ENCODE measurements around the gene SPEF2. TPM values are rescaled to one million over a fixed set of nuclear protein-coding genes. Genes with fewer than 3 reads are reported as not detected.

The SPEF2 gene
- total and polyA plus RNA-seq, 2 donors: 5.5 to 8.6 TPM

- no peaks in the 10 kb centered on the region for H3K9me3 ChIP-seq (ENCODE audit: control insufficient read depth in 2 of 2, insufficient read depth in 1 of 2, low read length in 1 of 2)
- H3K36me3 ChIP-seq (ENCODE audit: control insufficient read depth in 2 of 2, insufficient read depth in 2 of 2, low read length in 1 of 2): no peaks in the 10 kb centered on the region
- peaks cover 16 to 34% of the 10 kb centered on the region in 2 donors for H3K4me1 ChIP-seq (ENCODE audit: control insufficient read depth in 2 of 2, insufficient read depth in 2 of 2, low read length in 2 of 2)
- DNase-seq (ENCODE audit: low read depth in 6 of 9, low spot score in 9 of 9): peak in 7 of 9 donors; percentile 66 to 92 (median 68)
- WGBS: 61% methylated on average over 3 of the region's 3 CpGs
- H3K27ac ChIP-seq (ENCODE audit: low read depth in 1 of 2, low read length in 1 of 2): peak overlapping the region; percentile 75 to 90
- no peaks in the 10 kb centered on the region for H3K27me3 ChIP-seq (ENCODE audit: control insufficient read depth in 2 of 2, insufficient read depth in 1 of 2, low read length in 1 of 2)
- no peak overlapping the region for H3K4me3 ChIP-seq (ENCODE audit: low read length in 2 of 2)
Observed at GRCh38 chr5:35811108-35811741, 193.6 kb downstream of the SPEF2 start.

- Histone ChIP-seq H3K4me3 (ENCODE audit: low read length in 2 of 2) (no peak overlapping the region), H3K36me3 (ENCODE audit: control insufficient read depth in 2 of 2, insufficient read depth in 2 of 2, low read length in 1 of 2) (no peaks in the 10 kb centered on the region), H3K27ac (ENCODE audit: low read depth in 1 of 2, low read length in 1 of 2) (no peak overlapping the region), H3K4me1 (ENCODE audit: control insufficient read depth in 2 of 2, insufficient read depth in 2 of 2, low read length in 2 of 2) (peaks cover 16 to 37% of the 10 kb centered on the region in 2 donors), H3K9me3 (ENCODE audit: control insufficient read depth in 2 of 2, insufficient read depth in 1 of 2, low read length in 1 of 2) (no peaks in the 10 kb centered on the region), H3K27me3 (ENCODE audit: control insufficient read depth in 2 of 2, insufficient read depth in 1 of 2, low read length in 1 of 2) (no peaks in the 10 kb centered on the region)
- 97% methylated on average over 1 of the region's 1 CpG for WGBS
- DNase-seq (ENCODE audit: low read depth in 6 of 9, low spot score in 9 of 9): no peak
Observed at GRCh38 chr5:35813521-35813920, 195.9 kb downstream of the SPEF2 start.

GRCh38 chr5:35815089-35815936 is 197.7 kb downstream of the SPEF2 start:
- no peak overlapping the region for H3K4me3 ChIP-seq (ENCODE audit: low read length in 2 of 2)
- no peak overlapping the region for H3K27ac ChIP-seq (ENCODE audit: low read depth in 1 of 2, low read length in 1 of 2)
- peaks cover 21 to 37% of the 10 kb centered on the region in 2 donors for H3K4me1 ChIP-seq (ENCODE audit: control insufficient read depth in 2 of 2, insufficient read depth in 2 of 2, low read length in 2 of 2)
- 96% methylated on average over 10 of the region's 10 CpGs for WGBS
- no peaks in the 10 kb centered on the region for H3K9me3 ChIP-seq (ENCODE audit: control insufficient read depth in 2 of 2, insufficient read depth in 1 of 2, low read length in 1 of 2)
- DNase-seq (ENCODE audit: low read depth in 6 of 9, low spot score in 9 of 9): no peak
- no peaks in the 10 kb centered on the region for H3K36me3 ChIP-seq (ENCODE audit: control insufficient read depth in 2 of 2, insufficient read depth in 2 of 2, low read length in 1 of 2)
- no peaks in the 10 kb centered on the region for H3K27me3 ChIP-seq (ENCODE audit: control insufficient read depth in 2 of 2, insufficient read depth in 1 of 2, low read length in 1 of 2)

GRCh38 chr5:35816881-35817521 is 199.3 kb downstream of the SPEF2 start:
- peaks cover 15 to 40% of the 10 kb centered on the region in 2 donors for H3K4me1 ChIP-seq (ENCODE audit: control insufficient read depth in 2 of 2, insufficient read depth in 2 of 2, low read length in 2 of 2)
- H3K27me3 ChIP-seq (ENCODE audit: control insufficient read depth in 2 of 2, insufficient read depth in 1 of 2, low read length in 1 of 2): no peaks in the 10 kb centered on the region
- no peaks in the 10 kb centered on the region for H3K36me3 ChIP-seq (ENCODE audit: control insufficient read depth in 2 of 2, insufficient read depth in 2 of 2, low read length in 1 of 2)
- no peaks in the 10 kb centered on the region for H3K9me3 ChIP-seq (ENCODE audit: control insufficient read depth in 2 of 2, insufficient read depth in 1 of 2, low read length in 1 of 2)
- WGBS: 68% methylated on average over 4 of the region's 4 CpGs
- H3K27ac ChIP-seq (ENCODE audit: low read depth in 1 of 2, low read length in 1 of 2): no peak overlapping the region
- DNase-seq (ENCODE audit: low read depth in 6 of 9, low spot score in 9 of 9): no peak
- H3K4me3 ChIP-seq (ENCODE audit: low read length in 2 of 2): no peak overlapping the region

- Histone ChIP-seq H3K4me1 (ENCODE audit: control insufficient read depth in 2 of 2, insufficient read depth in 2 of 2, low read length in 2 of 2) (peaks cover 33 to 59% of the 10 kb centered on the region in 2 donors), H3K36me3 (ENCODE audit: control insufficient read depth in 2 of 2, insufficient read depth in 2 of 2, low read length in 1 of 2) (no peaks in the 10 kb centered on the region), H3K27me3 (ENCODE audit: control insufficient read depth in 2 of 2, insufficient read depth in 1 of 2, low read length in 1 of 2) (no peaks in the 10 kb centered on the region), H3K9me3 (ENCODE audit: control insufficient read depth in 2 of 2, insufficient read depth in 1 of 2, low read length in 1 of 2) (no peaks in the 10 kb centered on the region), H3K27ac (ENCODE audit: low read depth in 1 of 2, low read length in 1 of 2) (no peak overlapping the region), H3K4me3 (ENCODE audit: low read length in 2 of 2) (no peak overlapping the region)
- WGBS: 98% methylated on average over 2 of the region's 2 CpGs
- DNase-seq (ENCODE audit: low read depth in 6 of 9, low spot score in 9 of 9): no peak
Observed at GRCh38 chr5:35819026-35819425, 201.4 kb downstream of the SPEF2 start.

- Histone ChIP-seq H3K27me3 (ENCODE audit: control insufficient read depth in 2 of 2, insufficient read depth in 1 of 2, low read length in 1 of 2) (no peaks in the 10 kb centered on the region), H3K36me3 (ENCODE audit: control insufficient read depth in 2 of 2, insufficient read depth in 2 of 2, low read length in 1 of 2) (no peaks in the 10 kb centered on the region), H3K9me3 (ENCODE audit: control insufficient read depth in 2 of 2, insufficient read depth in 1 of 2, low read length in 1 of 2) (no peaks in the 10 kb centered on the region), H3K27ac (ENCODE audit: low read depth in 1 of 2, low read length in 1 of 2) (peak overlapping the region in 1 of 2 donors; percentile 75), H3K4me3 (ENCODE audit: low read length in 2 of 2) (no peak overlapping the region), H3K4me1 (ENCODE audit: control insufficient read depth in 2 of 2, insufficient read depth in 2 of 2, low read length in 2 of 2) (peaks cover 34 to 64% of the 10 kb centered on the region in 2 donors)
- WGBS: 72% methylated on average over 1 of the region's 1 CpG
- DNase-seq (ENCODE audit: low read depth in 6 of 9, low spot score in 9 of 9): peak in 1 of 9 donors; percentile 62
Observed at GRCh38 chr5:35819668-35820067, 202.0 kb downstream of the SPEF2 start.

- peak overlapping the region in 1 of 2 donors; percentile 46 for H3K27ac ChIP-seq (ENCODE audit: low read depth in 1 of 2, low read length in 1 of 2)
- no peaks in the 10 kb centered on the region for H3K36me3 ChIP-seq (ENCODE audit: control insufficient read depth in 2 of 2, insufficient read depth in 2 of 2, low read length in 1 of 2)
- H3K4me1 ChIP-seq (ENCODE audit: control insufficient read depth in 2 of 2, insufficient read depth in 2 of 2, low read length in 2 of 2): peaks cover 34 to 69% of the 10 kb centered on the region in 2 donors
- DNase-seq (ENCODE audit: low read depth in 6 of 9, low spot score in 9 of 9): no peak
- no peaks in the 10 kb centered on the region for H3K9me3 ChIP-seq (ENCODE audit: control insufficient read depth in 2 of 2, insufficient read depth in 1 of 2, low read length in 1 of 2)
- no peaks in the 10 kb centered on the region for H3K27me3 ChIP-seq (ENCODE audit: control insufficient read depth in 2 of 2, insufficient read depth in 1 of 2, low read length in 1 of 2)
- H3K4me3 ChIP-seq (ENCODE audit: low read length in 2 of 2): no peak overlapping the region
- 44% methylated on average over 4 of the region's 4 CpGs for WGBS
Observed at GRCh38 chr5:35820735-35821134, 203.1 kb downstream of the SPEF2 start.

- WGBS: 90% methylated on average over 2 of the region's 2 CpGs
- no peak for DNase-seq (ENCODE audit: low read depth in 6 of 9, low spot score in 9 of 9)
- H3K27ac ChIP-seq (ENCODE audit: low read depth in 1 of 2, low read length in 1 of 2): peak overlapping the region in 1 of 2 donors; percentile 77
Observed at GRCh38 chr5:35821513-35821912, 203.8 kb downstream of the SPEF2 start.

GRCh38 chr5:35822511-35822910 is 204.8 kb downstream of the SPEF2 start:
- Histone ChIP-seq H3K9me3 (ENCODE audit: control insufficient read depth in 2 of 2, insufficient read depth in 1 of 2, low read length in 1 of 2) (no peaks in the 10 kb centered on the region), H3K36me3 (ENCODE audit: control insufficient read depth in 2 of 2, insufficient read depth in 2 of 2, low read length in 1 of 2) (no peaks in the 10 kb centered on the region), H3K27ac (ENCODE audit: low read depth in 1 of 2, low read length in 1 of 2) (peak overlapping the region; percentile 70 to 80), H3K4me3 (ENCODE audit: low read length in 2 of 2) (peak overlapping the region in 1 of 2 donors; percentile 14), H3K4me1 (ENCODE audit: control insufficient read depth in 2 of 2, insufficient read depth in 2 of 2, low read length in 2 of 2) (peaks cover 45 to 74% of the 10 kb centered on the region in 2 donors), H3K27me3 (ENCODE audit: control insufficient read depth in 2 of 2, insufficient read depth in 1 of 2, low read length in 1 of 2) (no peaks in the 10 kb centered on the region)
- WGBS: 24% methylated on average over 8 of the region's 8 CpGs
- peak in 8 of 9 donors; percentile 56 to 93 (median 74) for DNase-seq (ENCODE audit: low read depth in 6 of 9, low spot score in 9 of 9)

More at GRCh38 chr5:35821513-35821912, 203.8 kb downstream of the SPEF2 start:
- H3K27me3 ChIP-seq (ENCODE audit: control insufficient read depth in 2 of 2, insufficient read depth in 1 of 2, low read length in 1 of 2): no peaks in the 10 kb centered on the region
- no peaks in the 10 kb centered on the region for H3K9me3 ChIP-seq (ENCODE audit: control insufficient read depth in 2 of 2, insufficient read depth in 1 of 2, low read length in 1 of 2)
- H3K36me3 ChIP-seq (ENCODE audit: control insufficient read depth in 2 of 2, insufficient read depth in 2 of 2, low read length in 1 of 2): no peaks in the 10 kb centered on the region
- no peak overlapping the region for H3K4me3 ChIP-seq (ENCODE audit: low read length in 2 of 2)
- H3K4me1 ChIP-seq (ENCODE audit: control insufficient read depth in 2 of 2, insufficient read depth in 2 of 2, low read length in 2 of 2): peaks cover 35 to 71% of the 10 kb centered on the region in 2 donors

Data from thymus (tissue), 11 donors.